SK-N-SH (cell line): ENCODE measurements around the gene CA12. TPM values are rescaled to one million over a fixed set of nuclear protein-coding genes. Genes with fewer than 3 reads are reported as not detected.

Source experiments
- CTCF ChIA-PET: fragments of 300-600, 350-600 bp; formaldehyde crosslinking; extraction: SDS; loops from one replicate; lab custom pipeline; 2021; lab: Yijun Ruan, JAX
- POLR2A ChIA-PET: fragments of 350-600 bp; sonication (Branson Sonifier 250); formaldehyde crosslinking; extraction: SDS; loops from one replicate; lab custom pipeline; 2020; ENCODE audit warnings: antibody characterized with exemption, inconsistent platforms; lab: Yijun Ruan, JAX
- DNase-seq: peaks from one replicate; pipeline ENCODE4 v3.0.0; 2012
- H2AFZ ChIP-seq: fragments of 200-600 bp; sonication (generic); 2 replicates; pipeline ENCODE4 v1.8.1; 2016; ENCODE audit warnings: antibody characterized with exemption, mild to moderate bottlenecking, low read depth
- H3F3A ChIP-seq: fragments of 200-600 bp; sonication (generic); replicated peaks from 2 replicates; pipeline ENCODE3; 2016; ENCODE audit warnings: antibody characterized with exemption, mild to moderate bottlenecking; ENCODE audit not compliant: insufficient read depth
- H3K27ac ChIP-seq, 2 experiments: fragments of 200-500 bp in 1 of 2; fragments of 200-600 bp in 1 of 2; sonication (Bioruptor generic) in 1 of 2; sonication (generic), shearing (Covaris generic) in 1 of 2; 2 replicates each; pipeline versions ENCODE4 v1.5.1 to v1.6.1; 2014 to 2016; ENCODE audit warnings: low read depth in 2 of 2, inconsistent platforms in 1 of 2, low read length in 1 of 2, mild to moderate bottlenecking in 1 of 2, mixed read lengths in 1 of 2
- H3K27me3 ChIP-seq: fragments of 200-600 bp; sonication (generic), shearing (Covaris generic); 2 replicates; pipeline ENCODE4 v1.6.1; 2016; ENCODE audit warnings: mixed run types; ENCODE audit not compliant: insufficient read depth
- H3K36me3 ChIP-seq, 2 experiments: fragments of 200-500 bp in 1 of 2; fragments of 200-600 bp in 1 of 2; sonication (Bioruptor generic) in 1 of 2; sonication (generic) in 1 of 2; replicated peaks in 1 of 2; 2 replicates each; pipeline versions ENCODE3 to v1.5.1; 2014 to 2016; ENCODE audit warnings: low read length in 1 of 2, mild to moderate bottlenecking in 1 of 2; ENCODE audit not compliant: insufficient read depth in 2 of 2, control insufficient read depth in 1 of 2
- H3K4me1 ChIP-seq, 2 experiments: fragments of 200-500 bp in 1 of 2; fragments of 200-600 bp in 1 of 2; sonication (Bioruptor generic) in 1 of 2; sonication (generic), shearing (Covaris generic) in 1 of 2; 2 replicates each; pipeline versions ENCODE4 v1.5.1 to v1.6.1; 2014 to 2016; ENCODE audit warnings: low read depth in 1 of 2, low read length in 1 of 2, mixed run types in 1 of 2; ENCODE audit not compliant: insufficient read depth in 2 of 2, control insufficient read depth in 1 of 2
- H3K4me2 ChIP-seq: fragments of 200-600 bp; sonication (generic), shearing (Covaris generic); 2 replicates; pipeline ENCODE4 v1.6.1; 2017; ENCODE audit warnings: mixed run types
- H3K4me3 ChIP-seq, 2 experiments: fragments of 200-500 bp in 1 of 2; fragments of 200-600 bp in 1 of 2; sonication (Bioruptor generic) in 1 of 2; sonication (generic), shearing (Covaris generic) in 1 of 2; 2 replicates each; pipeline versions ENCODE4 v1.5.1 to v1.8.1; 2014 to 2016; ENCODE audit warnings: low read depth in 2 of 2, inconsistent platforms in 1 of 2, low read length in 1 of 2, mild to moderate bottlenecking in 1 of 2, mixed read lengths in 1 of 2, moderate library complexity in 1 of 2
- H3K79me2 ChIP-seq: fragments of 200-600 bp; sonication (generic); 2 replicates; pipeline ENCODE4 v1.8.1; 2017; ENCODE audit warnings: mild to moderate bottlenecking; ENCODE audit not compliant: insufficient read depth
- H3K9ac ChIP-seq: fragments of 200-600 bp; sonication (generic); 2 replicates; pipeline ENCODE4 v1.6.1; 2017; ENCODE audit warnings: mixed run types
- H3K9me2 ChIP-seq: fragments of 200-600 bp; sonication (generic); 2 replicates; pipeline ENCODE4 v1.6.1; 2017; ENCODE audit warnings: mixed run types
- H3K9me3 ChIP-seq: fragments of 200-600 bp; sonication (generic); 2 replicates; pipeline ENCODE4 v1.6.1; 2017; ENCODE audit warnings: mixed run types, mild to moderate bottlenecking, moderate library complexity
- H4K20me1 ChIP-seq: fragments of 200-600 bp; sonication (generic); 2 replicates; pipeline ENCODE4 v1.6.1; 2017; ENCODE audit warnings: mild to moderate bottlenecking, mixed run types; ENCODE audit not compliant: insufficient read depth
- CHD2 ChIP-seq: fragments of 150-350 bp; IDR thresholded peaks from 2 replicates; pipeline ENCODE4 v1.6.1; 2018; ENCODE audit warnings: low read length; ENCODE audit not compliant: partially characterized antibody
- ELF1 ChIP-seq: IDR thresholded peaks from 2 replicates; pipeline ENCODE4 v1.4.0; 2012
- EZH2phosphoT487 ChIP-seq: fragments of 200-600 bp; sonication (generic); IDR thresholded peaks from 2 replicates; pipeline ENCODE4 v1.6.1; 2017; ENCODE audit warnings: low read depth, mixed run types, mild to moderate bottlenecking, antibody characterized with exemption, moderate library complexity, borderline replicate concordance
- FOXJ3 ChIP-seq: sonication (generic); formaldehyde crosslinking; IDR thresholded peaks from 2 replicates; pipeline ENCODE4 v1.5.1; 2020; ENCODE audit warnings: mild to moderate bottlenecking, missing genetic modification reagents
- GABPA ChIP-seq: IDR thresholded peaks from 2 replicates; pipeline ENCODE4 v1.4.0; 2012; ENCODE audit warnings: low read depth, mild to moderate bottlenecking
- GATA2 ChIP-seq: sonication (generic); formaldehyde crosslinking; IDR thresholded peaks from 2 replicates; pipeline ENCODE4 v1.5.0; 2020; ENCODE audit warnings: mild to moderate bottlenecking, missing genetic modification reagents
- IRF3 ChIP-seq: fragments of 150-350 bp; IDR thresholded peaks from 2 replicates; pipeline ENCODE4 v1.6.1; 2016; ENCODE audit warnings: mild to moderate bottlenecking, low read depth, low read length
- POLR2AphosphoS5 ChIP-seq: IDR thresholded peaks from 2 replicates; pipeline ENCODE4 v1.6.1; 2012; ENCODE audit warnings: low read depth, low read length
- SIN3A ChIP-seq: IDR thresholded peaks from 2 replicates; pipeline ENCODE4 v1.6.1; 2012; ENCODE audit warnings: low read depth, mild to moderate bottlenecking, low read length, moderate library complexity, borderline replicate concordance
- SMC3 ChIP-seq: IDR thresholded peaks from 2 replicates; pipeline ENCODE4 v1.6.1; 2012; ENCODE audit warnings: low read depth, low read length, improper control_type of control experiment
- TAF1 ChIP-seq: IDR thresholded peaks from 2 replicates; pipeline ENCODE4 v1.6.1; 2012; ENCODE audit warnings: low read depth, mild to moderate bottlenecking, low read length, moderate library complexity, borderline replicate concordance
- TEAD4 ChIP-seq: IDR thresholded peaks from 2 replicates; pipeline ENCODE4 v1.4.0; 2012; ENCODE audit warnings: mild to moderate bottlenecking, borderline replicate concordance; ENCODE audit not compliant: insufficient read depth
- USF1 ChIP-seq: IDR thresholded peaks from 2 replicates; pipeline ENCODE4 v1.4.0; 2012; ENCODE audit warnings: low read depth, borderline replicate concordance
- YY1 ChIP-seq: IDR thresholded peaks from 2 replicates; pipeline ENCODE4 v1.4.0; 2012; ENCODE audit warnings: low read depth, mild to moderate bottlenecking
- ZBTB33 ChIP-seq: IDR thresholded peaks from 2 replicates; pipeline ENCODE4 v1.4.0; 2012; ENCODE audit warnings: low read depth, borderline replicate concordance
- WGBS: methylation state at CpG from one replicate; pipeline ENCODE4 v1.1.6; 2017; ENCODE audit warnings: low lambda C conversion rate; 5-methylcytosine and 5-hydroxymethylcytosine counted together
- polyA plus RNA-seq, 3 experiments: library from polyadenylated mRNA; depleted of rRNA; stranded (reverse); fragments of >200 nt; gene quantifications; 2 replicates each; pipeline ENCODE4 v1.2.3, GENCODE V29; 2012
- TF ChIP-seq, protein P1 (sequence below): IDR thresholded peaks from 2 replicates; pipeline ENCODE4; 2012

The CA12 gene
- polyA plus RNA-seq, 1 of the 3 experiments (the other 2 are of a cell fraction): 39.4 TPM

- H3K79me2 ChIP-seq: no peaks in the 10 kb centered on the region
These were observed 30.9 kb upstream of the CA12 start for GRCh38 chr15:63412551-63412950.

DNA sequence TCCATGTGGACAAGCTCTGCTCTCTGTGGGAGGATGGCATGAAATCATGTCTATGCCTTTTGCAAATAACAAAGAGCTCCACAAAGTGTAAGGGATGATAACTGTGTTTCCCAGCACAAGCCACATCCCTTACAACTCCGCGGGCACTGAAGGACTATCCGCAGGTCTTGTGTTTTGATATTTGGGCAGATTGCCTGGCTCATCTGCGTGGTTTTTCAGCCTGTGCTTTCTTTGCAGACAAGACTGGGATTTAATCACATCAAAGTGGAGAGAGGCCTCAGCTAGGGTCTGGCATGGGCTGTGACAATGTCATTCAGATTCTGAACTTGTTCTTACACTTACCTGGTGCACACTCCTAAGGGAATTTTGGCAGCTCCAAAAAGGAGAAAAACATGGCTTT, 30.2 kb upstream of the CA12 start:
- Histone ChIP-seq H3K79me2 (no peaks in the 10 kb centered on the region), H3F3A (no peaks in the 10 kb centered on the region), H3K4me3 (no peak overlapping the region), H3K4me2 (no peak overlapping the region), H3K27ac (no peak overlapping the region), H3K27me3 (no peaks in the 10 kb centered on the region), H3K9me3 (no peaks in the 10 kb centered on the region), H4K20me1 (no peaks in the 10 kb centered on the region), H3K4me1 (peaks cover 8 to 9% of the 10 kb centered on the region in 2 experiments; a peak in 3 of 4 replicates), H3K36me3 (no peaks in the 10 kb centered on the region), H2AFZ (no peak overlapping the region)
- POLR2A ChIA-PET: no interaction called here
- WGBS: 75% methylated on average over 4 of the region's 4 CpGs
- CTCF ChIA-PET: interaction anchor here (1.0 to 3.0 kb wide), 5 partner anchors 10 to 221 kb away, joined by 3 to 17 read pairs (median 5); no protein-coding TSS in a partner anchor
- TF ChIP-seq CHD2 (no peak), YY1 (no peak), FOXJ3 (CRISPR knock-in tag) (no peak), SIN3A (no peak), ZBTB33 (no peak), POLR2AphosphoS5 (no peak), GATA2 (CRISPR knock-in tag) (no peak), SMC3 (no peak), ELF1 (no peak), GABPA (no peak), TAF1 (no peak)
- TF ChIP-seq, all 33 proteins: peak for 0
- no peak for DNase-seq
- no peak overlapping the region for H3K9ac ChIP-seq
- H3K9me2 ChIP-seq: no peaks in the 10 kb centered on the region

More at GRCh38 chr15:63412551-63412950, 30.9 kb upstream of the CA12 start:
- Histone ChIP-seq H3K4me3 (no peak overlapping the region), H4K20me1 (no peaks in the 10 kb centered on the region), H3K27me3 (no peaks in the 10 kb centered on the region), H3K9ac (no peak overlapping the region), H2AFZ (no peak overlapping the region), H3K36me3 (no peaks in the 10 kb centered on the region), H3K9me2 (no peaks in the 10 kb centered on the region), H3K4me1 (peaks cover 7 to 8% of the 10 kb centered on the region in 2 experiments; a peak in 3 of 4 replicates), H3F3A (no peaks in the 10 kb centered on the region), H3K9me3 (no peaks in the 10 kb centered on the region), H3K4me2 (no peak overlapping the region), H3K27ac (no peak overlapping the region)
- CTCF ChIA-PET: interaction anchor here (1.0 to 3.0 kb wide), 3 partner anchors 10 to 125 kb away, joined by 5 to 17 read pairs (median 10); no protein-coding TSS in a partner anchor
- POLR2A ChIA-PET: no interaction called here
- WGBS: 88% methylated on average over 7 of the region's 7 CpGs
- DNase-seq: no peak
- TF ChIP-seq EZH2phosphoT487: no peak
- TF ChIP-seq SMC3: no peak
- no peak for TF ChIP-seq TAF1
- no peak for TF ChIP-seq POLR2AphosphoS5
- TF ChIP-seq TEAD4: no peak
- no peak for TF ChIP-seq GATA2 (CRISPR knock-in tag)
- no peak for TF ChIP-seq IRF3
- TF ChIP-seq FOXJ3 (CRISPR knock-in tag): no peak
- TF ChIP-seq, protein P1, sequence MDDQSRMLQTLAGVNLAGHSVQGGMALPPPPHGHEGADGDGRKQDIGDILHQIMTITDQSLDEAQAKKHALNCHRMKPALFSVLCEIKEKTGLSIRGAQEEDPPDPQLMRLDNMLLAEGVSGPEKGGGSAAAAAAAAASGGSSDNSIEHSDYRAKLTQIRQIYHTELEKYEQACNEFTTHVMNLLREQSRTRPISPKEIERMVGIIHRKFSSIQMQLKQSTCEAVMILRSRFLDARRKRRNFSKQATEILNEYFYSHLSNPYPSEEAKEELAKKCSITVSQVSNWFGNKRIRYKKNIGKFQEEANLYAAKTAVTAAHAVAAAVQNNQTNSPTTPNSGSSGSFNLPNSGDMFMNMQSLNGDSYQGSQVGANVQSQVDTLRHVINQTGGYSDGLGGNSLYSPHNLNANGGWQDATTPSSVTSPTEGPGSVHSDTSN: no peak
- TF ChIP-seq USF1: no peak
